Lower lobe of right lung (tissue), 2 donors: Measurements from ENCODE around the gene MEGF9. TPM values are rescaled to one million over a fixed set of nuclear protein-coding genes. Genes with fewer than 3 reads are reported as not detected.
A peak's percentile ranks its signal among the peaks of the same experiment; 100 is the strongest.

Experiments
- ATAC-seq, 2 donors: fragments of 200-7000 bp; cut with Tn5 transposase; one replicate each; pipeline ENCODE4 v1.9.1; 2020 to 2022; ENCODE audit warnings: mild to moderate bottlenecking in 2 of 2, moderate library complexity in 2 of 2
- DNase-seq: peaks from one replicate; pipeline ENCODE4 v3.0.0-alpha.2; 2020
- H3K27ac ChIP-seq: fragments of 200-600 bp; one replicate; pipeline ENCODE4 v1.8.0; 2022
- H3K27me3 ChIP-seq: fragments of 200-600 bp; one replicate; pipeline ENCODE4 v1.8.0; 2022; ENCODE audit warnings: low read depth
- H3K36me3 ChIP-seq: fragments of 200-600 bp; one replicate; pipeline ENCODE4 v1.8.0; 2022; ENCODE audit warnings: mild to moderate bottlenecking
- H3K4me1 ChIP-seq: fragments of 200-600 bp; one replicate; pipeline ENCODE4 v1.8.0; 2022
- H3K4me3 ChIP-seq: fragments of 200-600 bp; one replicate; pipeline ENCODE4 v1.8.0; 2022; ENCODE audit warnings: mild to moderate bottlenecking
- H3K9me3 ChIP-seq: fragments of 200-600 bp; one replicate; pipeline ENCODE4 v1.8.0; 2022
- CTCF ChIP-seq: fragments of 200-600 bp; IDR thresholded peaks from one replicate; pipeline ENCODE4 v1.8.0; 2022; ENCODE audit warnings: antibody characterized with exemption, mild to moderate bottlenecking
- intact Hi-C: fragments of 100-400 bp; cut with DNase I; formaldehyde crosslinking; loops from one replicate; pipeline ENCODE4 v1.11.0; 2022
- total RNA-seq: library from RNA; stranded (reverse); fragmentation: NEBNext Ultra II Directional; extraction: Animal tissue kit (Norgen Biotek cat#: 25700); gene quantifications from one replicate; pipeline ENCODE4 v1.2.1, GENCODE V29; 2021
- donor health status: DM: no; HTN: yes; CAD: no; lungs with severe emphysema.

The MEGF9 gene
- total RNA-seq, 1 donor from 2014 or later, result 71.1 TPM

GRCh38 chr9:120659676-120660075 is 54.6 kb downstream of the MEGF9 start:
- peaks cover 9% of the 10 kb centered on the region for H3K36me3 ChIP-seq
- no peaks in the 10 kb centered on the region for H3K9me3 ChIP-seq
- ATAC-seq (no peak), DNase-seq (no peak)
- H3K27me3 ChIP-seq, result no peaks in the 10 kb centered on the region
- peaks cover 20% of the 10 kb centered on the region for H3K4me1 ChIP-seq
- no peak overlapping the region for H3K27ac ChIP-seq
- H3K4me3 ChIP-seq, result no peak overlapping the region
- intact Hi-C loops, result no loop called here
- TF ChIP-seq CTCF, result no peak

GRCh38 chr9:120659209-120659608 is 55.1 kb downstream of the MEGF9 start:
- Histone ChIP-seq H3K9me3 (no peaks in the 10 kb centered on the region), H3K4me1 (peaks cover 16% of the 10 kb centered on the region), H3K4me3 (no peak overlapping the region), H3K27ac (no peak overlapping the region), H3K36me3 (peaks cover 9% of the 10 kb centered on the region), H3K27me3 (no peaks in the 10 kb centered on the region)
- TF ChIP-seq CTCF, result no peak
- no peak for ATAC-seq
- intact Hi-C loops, result no loop called here
- DNase-seq, result no peak

- DNase-seq (no peak), ATAC-seq (peak in 1 of 2 donors; percentile 86)
- Histone ChIP-seq H3K36me3 (peaks cover 9% of the 10 kb centered on the region), H3K4me1 (no peaks in the 10 kb centered on the region), H3K4me3 (no peak overlapping the region), H3K27me3 (no peaks in the 10 kb centered on the region), H3K9me3 (no peaks in the 10 kb centered on the region), H3K27ac (no peak overlapping the region)
- intact Hi-C loops, result no loop called here
- no peak for TF ChIP-seq CTCF
Measured at GRCh38 chr9:120655005-120655622, 59.2 kb downstream of the MEGF9 start.

GRCh38 chr9:120654272-120654671 is 60.0 kb downstream of the MEGF9 start:
- DNase-seq (no peak), ATAC-seq (no peak)
- TF ChIP-seq CTCF, result no peak
- Histone ChIP-seq H3K4me1 (no peaks in the 10 kb centered on the region), H3K36me3 (peaks cover 8% of the 10 kb centered on the region), H3K9me3 (no peaks in the 10 kb centered on the region), H3K27ac (no peak overlapping the region), H3K4me3 (no peak overlapping the region), H3K27me3 (no peaks in the 10 kb centered on the region)
- intact Hi-C loops, result no loop called here

GRCh38 chr9:120653762-120654161 is 60.5 kb downstream of the MEGF9 start:
- Histone ChIP-seq H3K36me3 (peaks cover 3% of the 10 kb centered on the region), H3K27me3 (no peaks in the 10 kb centered on the region), H3K4me1 (no peaks in the 10 kb centered on the region), H3K27ac (no peak overlapping the region), H3K4me3 (no peak overlapping the region), H3K9me3 (no peaks in the 10 kb centered on the region)
- ATAC-seq, result no peak
- intact Hi-C loops, result no loop called here
- no peak for TF ChIP-seq CTCF
- DNase-seq, result no peak
